H1 (cell line): ENCODE results near the gene ZNF391. TPM values are rescaled to one million over a fixed set of nuclear protein-coding genes. Genes with fewer than 3 reads are reported as not detected.

ENCODE experiments used
- CTCF ChIA-PET: fragments of 300-600 bp; sonication (Branson Sonifier 250); formaldehyde crosslinking; loops from one replicate; lab custom pipeline; 2021; ENCODE audit not compliant: partially characterized antibody; lab: Charles Lee
- POLR2A ChIA-PET: fragments of 300-600 bp; sonication (Branson Sonifier 250); formaldehyde crosslinking; loops from one replicate; lab custom pipeline; 2021; ENCODE audit warnings: inconsistent platforms; ENCODE audit not compliant: partially characterized antibody; lab: Charles Lee
- DNase-seq, 2 experiments: peaks; one replicate each; pipeline versions ENCODE4 v3.0.0 to v3.0.0-alpha.2; 2010 to 2022; ENCODE audit warnings: low spot score in 2 of 2, low read depth in 1 of 2, mixed read lengths in 1 of 2
- FAIRE-seq: peaks from 2 replicates; lab custom pipeline; 2011; peaks lifted over from hg19 to GRCh38; lab: Jason Lieb, UNC
- H2AFZ ChIP-seq: 2 replicates; pipeline ENCODE4 v1.8.1; 2012; ENCODE audit warnings: low read length, inconsistent platforms
- H2AK5ac ChIP-seq: 2 replicates; pipeline ENCODE4 v1.6.1; 2013; ENCODE audit warnings: low read depth, low read length
- H2BK120ac ChIP-seq: replicated peaks from 2 replicates; pipeline ENCODE3; 2013; ENCODE audit warnings: low read depth, low read length, inconsistent platforms
- H2BK12ac ChIP-seq: 2 replicates; pipeline ENCODE4 v1.6.1; 2013; ENCODE audit warnings: low read depth, low read length
- H2BK15ac ChIP-seq: 2 replicates; pipeline ENCODE4 v1.6.1; 2013; ENCODE audit warnings: low read length
- H2BK20ac ChIP-seq: 2 replicates; pipeline ENCODE4 v1.6.1; 2013; ENCODE audit warnings: low read length
- H2BK5ac ChIP-seq: 2 replicates; pipeline ENCODE4 v1.6.1; 2013; ENCODE audit warnings: low read depth, low read length
- H3K14ac ChIP-seq: 2 replicates; pipeline ENCODE4 v1.6.1; 2013; ENCODE audit warnings: inconsistent platforms; ENCODE audit not compliant: insufficient read length
- H3K18ac ChIP-seq: 2 replicates; pipeline ENCODE4 v1.6.1; 2013; ENCODE audit warnings: low read length; ENCODE audit errors: extremely low read depth
- H3K23ac ChIP-seq: 2 replicates; pipeline ENCODE4 v1.6.1; 2013; ENCODE audit warnings: inconsistent platforms; ENCODE audit not compliant: insufficient read length
- H3K23me2 ChIP-seq: 2 replicates; pipeline ENCODE4 v1.6.1; 2013; ENCODE audit warnings: low read depth, low read length
- H3K27ac ChIP-seq: 2 replicates; pipeline ENCODE4 v1.6.1; 2011; ENCODE audit warnings: low read depth, low read length, inconsistent platforms
- H3K27me3 ChIP-seq, 4 experiments: replicated peaks in 1 of 4; 1 replicate in 1 of 4; 2 replicates in 3 of 4; pipeline versions ENCODE4 v1.6.1 to v1.8.1; 2011 to 2013; ENCODE audit warnings: low read length in 3 of 4, mild to moderate bottlenecking in 3 of 4, inconsistent platforms in 2 of 4, mixed read lengths in 2 of 4, moderate library complexity in 1 of 4; ENCODE audit not compliant: control insufficient read depth in 3 of 4, insufficient read depth in 3 of 4; ENCODE audit errors: extremely low read depth in 1 of 4
- H3K36me3 ChIP-seq, 4 experiments: 2 replicates each; pipeline versions ENCODE4 v1.6.1 to v1.8.1; 2011 to 2013; ENCODE audit warnings: mild to moderate bottlenecking in 4 of 4, low read length in 3 of 4, moderate library complexity in 2 of 4, control low read depth in 1 of 4, inconsistent platforms in 1 of 4; ENCODE audit not compliant: insufficient read depth in 4 of 4, control insufficient read depth in 2 of 4
- H3K4ac ChIP-seq: replicated peaks from 2 replicates; pipeline ENCODE3; 2013; ENCODE audit warnings: low read length, low read depth, mixed read lengths, inconsistent platforms; ENCODE audit not compliant: insufficient read length
- H3K4me1 ChIP-seq, 4 experiments: replicated peaks in 1 of 4; 1 replicate in 1 of 4; 2 replicates in 3 of 4; pipeline versions ENCODE4 v1.6.1 to v1.8.1; 2011 to 2013; ENCODE audit warnings: low read length in 3 of 4, inconsistent platforms in 2 of 4, mixed read lengths in 1 of 4; ENCODE audit not compliant: insufficient read depth in 4 of 4, control insufficient read depth in 3 of 4
- H3K4me2 ChIP-seq, 2 experiments: 2 replicates each; pipeline versions ENCODE4 v1.6.1 to v1.8.1; 2011 to 2013; ENCODE audit warnings: low read depth in 2 of 2, low read length in 2 of 2, control low read depth in 1 of 2, inconsistent platforms in 1 of 2, mild to moderate bottlenecking in 1 of 2; ENCODE audit not compliant: insufficient read depth in 1 of 2
- H3K4me3 ChIP-seq, 4 experiments: fragments of 200-600, 300-600 bp in 1 of 4; sonication (generic), shearing (Covaris generic), sonication (Bioruptor Twin) in 1 of 4; 2 replicates each; pipeline versions ENCODE4 v1.5.1 to v1.8.1; 2011 to 2016; ENCODE audit warnings: low read length in 4 of 4, low read depth in 3 of 4, control low read depth in 2 of 4, inconsistent platforms in 2 of 4, mild to moderate bottlenecking in 2 of 4, mixed read lengths in 1 of 4, moderate library complexity in 1 of 4; ENCODE audit not compliant: insufficient read depth in 2 of 4; ENCODE audit errors: extremely low read depth in 1 of 4
- H3K56ac ChIP-seq: replicated peaks from 2 replicates; pipeline ENCODE3; 2013; ENCODE audit warnings: low read depth, mild to moderate bottlenecking, mixed read lengths, low read length, inconsistent platforms; ENCODE audit not compliant: insufficient read length
- H3K79me1 ChIP-seq: 2 replicates; pipeline ENCODE4 v1.6.1; 2013; ENCODE audit warnings: low read depth, low read length, control low read depth
- H3K79me2 ChIP-seq, 2 experiments: 2 replicates each; pipeline versions ENCODE4 v1.6.1 to v1.8.1; 2012 to 2013; ENCODE audit warnings: low read length in 2 of 2, mild to moderate bottlenecking in 2 of 2, inconsistent platforms in 1 of 2; ENCODE audit not compliant: insufficient read depth in 2 of 2, control insufficient read depth in 1 of 2
- H3K9ac ChIP-seq, 4 experiments: replicated peaks in 1 of 4; 1 replicate in 1 of 4; 2 replicates in 3 of 4; pipeline versions ENCODE4 v1.6.1 to v1.8.1; 2011 to 2013; ENCODE audit warnings: low read depth in 3 of 4, low read length in 3 of 4, control low read depth in 2 of 4, mild to moderate bottlenecking in 2 of 4, moderate library complexity in 2 of 4, inconsistent platforms in 1 of 4; ENCODE audit errors: extremely low read depth in 1 of 4
- H3K9me3 ChIP-seq, 2 experiments: 2 replicates each; pipeline versions ENCODE4 v1.6.1 to v1.8.1; 2012 to 2013; ENCODE audit warnings: mild to moderate bottlenecking in 2 of 2, moderate library complexity in 2 of 2, control low read depth in 1 of 2, inconsistent platforms in 1 of 2, low read depth in 1 of 2, low read length in 1 of 2, mixed read lengths in 1 of 2; ENCODE audit not compliant: insufficient read depth in 2 of 2
- H4K20me1 ChIP-seq, 2 experiments: replicated peaks in 1 of 2; 2 replicates each; pipeline versions ENCODE3 to v1.8.1; 2011 to 2013; ENCODE audit warnings: inconsistent platforms in 2 of 2, low read length in 2 of 2, mild to moderate bottlenecking in 1 of 2; ENCODE audit not compliant: insufficient read depth in 2 of 2, control insufficient read depth in 1 of 2
- H4K5ac ChIP-seq: 2 replicates; pipeline ENCODE4 v1.6.1; 2013; ENCODE audit warnings: low read length, low read depth, mixed read lengths, inconsistent platforms; ENCODE audit not compliant: insufficient read length
- H4K8ac ChIP-seq: 2 replicates; pipeline ENCODE4 v1.8.0; 2013; ENCODE audit warnings: mild to moderate bottlenecking, moderate library complexity, low read length, inconsistent platforms; ENCODE audit not compliant: insufficient read depth; ENCODE audit errors: extremely low read depth
- H4K91ac ChIP-seq: replicated peaks from 2 replicates; pipeline ENCODE3; 2013; ENCODE audit warnings: low read length, mixed read lengths, inconsistent platforms; ENCODE audit not compliant: insufficient read length
- ASH2L ChIP-seq: fragments of 200-600, 300-600 bp; sonication (generic); IDR thresholded peaks from one replicate; pipeline ENCODE4 v1.7.1; 2017; ENCODE audit warnings: low read length
- CHD1 ChIP-seq: IDR thresholded peaks from 2 replicates; pipeline ENCODE4 v1.6.1; 2012; ENCODE audit warnings: low read depth, low read length, improper control_type of control experiment
- CTBP2 ChIP-seq: IDR thresholded peaks from 2 replicates; pipeline ENCODE4 v1.7.0; 2011; ENCODE audit warnings: borderline replicate concordance, mild to moderate bottlenecking, moderate library complexity, mixed read lengths, low read length; ENCODE audit not compliant: insufficient read depth, insufficient read length
- RFX5 ChIP-seq: IDR thresholded peaks from 2 replicates; pipeline ENCODE4 v1.6.1; 2011; ENCODE audit warnings: low read depth, low read length, improper control_type of control experiment, borderline replicate concordance
- WGBS, 2 experiments: shearing (Covaris generic) in 1 of 2; methylation state at CpG; one replicate each; pipeline versions ENCODE4 v1.1.6 to v1.1.7; 2013 to 2015; ENCODE audit warnings: low lambda C conversion rate in 2 of 2, mixed read lengths in 2 of 2, inconsistent platforms in 1 of 2, low coverage in 1 of 2, missing lambda C conversion rate in 1 of 2; ENCODE audit not compliant: insufficient replicate concordance in 2 of 2, insufficient coverage in 1 of 2, insufficient read length in 1 of 2; ENCODE audit errors: extremely low coverage in 1 of 2, missing lambda C conversion rate in 1 of 2; 5-methylcytosine and 5-hydroxymethylcytosine counted together
- polyA plus RNA-seq, 7 experiments: library from polyadenylated mRNA; depleted of rRNA in 3 of 7; stranded (reverse) in 5 of 7; unstranded in 2 of 7; fragments of >200 nt in 5 of 7; fragments of 200-250 nt in 2 of 7; gene quantifications; 1 replicate in 5 of 7; 2 replicates in 1 of 7; 4 replicates in 1 of 7; pipeline versions ENCODE4 v1.2.1 to v1.2.3, GENCODE V29; 2011 to 2013; ENCODE audit warnings: missing spikeins in 2 of 7, mixed read lengths in 2 of 7
- total RNA-seq: library from RNA; stranded (reverse); fragmentation: NEBNext Ultra II Directional; extraction: Animal tissue kit (Norgen Biotek cat#: 25700); gene quantifications from 2 replicates; pipeline ENCODE4 v1.2.1, GENCODE V29; 2021

The ZNF391 gene
- total and polyA plus RNA-seq, 2 of the 8 experiments (the other 6 are each of a cell fraction or from before 2014, with no cell fraction given) = 4.8 to 13.0 TPM

DNA sequence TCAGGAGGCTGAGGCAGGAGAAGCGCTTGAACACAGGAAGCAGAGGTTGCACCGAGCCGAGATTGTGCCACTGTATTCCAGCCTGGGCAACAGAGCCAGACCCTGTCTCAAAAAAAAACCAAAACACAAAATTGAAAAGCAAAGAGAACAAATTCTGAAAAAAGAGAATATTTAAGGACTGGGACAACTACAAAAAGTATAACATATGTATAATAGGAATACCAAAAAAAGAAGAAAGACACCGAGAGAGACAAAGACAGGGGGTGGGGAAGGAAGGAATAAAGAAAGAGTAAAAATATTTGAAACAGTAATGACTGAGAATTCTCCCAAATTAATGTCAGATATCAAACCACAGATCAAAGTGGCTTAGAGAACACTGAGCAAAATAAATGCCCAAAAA is 5.5 kb upstream of the ZNF391 start:
- no peaks in the 10 kb centered on the region for H3K79me2 ChIP-seq
- no peak overlapping the region for H4K8ac ChIP-seq
- no peak overlapping the region for H2BK5ac ChIP-seq
- H3K4ac ChIP-seq = no peak overlapping the region
- no peak overlapping the region for H3K27ac ChIP-seq
- H3K27me3 ChIP-seq = no peaks in the 10 kb centered on the region
- peaks cover 0 to 6% (median under 1%) of the 10 kb centered on the region in 4 experiments; a peak in 3 of 7 replicates for H3K4me1 ChIP-seq
- no peak overlapping the region for H4K5ac ChIP-seq
- CTCF ChIA-PET = no interaction called here
- no peak overlapping the region for H2BK12ac ChIP-seq
- H2BK20ac ChIP-seq = no peak overlapping the region
- H4K20me1 ChIP-seq = no peaks in the 10 kb centered on the region
- POLR2A ChIA-PET = no interaction called here
- H2BK15ac ChIP-seq = no peak overlapping the region
- peaks cover 6 to 13% of the 10 kb centered on the region in 2 experiments; a peak in 2 of 4 replicates for H3K9me3 ChIP-seq
- H3K79me1 ChIP-seq = no peaks in the 10 kb centered on the region
- no peak overlapping the region for H3K18ac ChIP-seq
- no peak overlapping the region for H4K91ac ChIP-seq
- no peak overlapping the region for H3K23ac ChIP-seq
- H3K56ac ChIP-seq = no peak overlapping the region
- DNase-seq (no peak), FAIRE-seq (no peak)
- H3K14ac ChIP-seq = no peak overlapping the region
- 82% methylated on average over 4 of the region's 4 CpGs; no CpG with 5 or more reads in 1 of the 2 experiments for WGBS, 2 experiments
- no peak overlapping the region for H2BK120ac ChIP-seq
- no peak overlapping the region for H3K4me3 ChIP-seq
- H3K36me3 ChIP-seq = no peaks in the 10 kb centered on the region
- H3K23me2 ChIP-seq = no peaks in the 10 kb centered on the region
- TF ChIP-seq CTBP2 (no peak), ASH2L (no peak), RFX5 (no peak), CHD1 (no peak)
- no peak overlapping the region for H2AK5ac ChIP-seq
- no peak overlapping the region for H3K4me2 ChIP-seq
- no peak overlapping the region for H3K9ac ChIP-seq
- H2AFZ ChIP-seq = no peak overlapping the region
